Femur (tissue), 1 donor: ENCODE measurements around the gene QRFP.

Experiments
- DNase-seq: peaks from one replicate; pipeline ENCODE4 v3.0.0-alpha.2; 2017

Gene QRFP

GRCh38 chr9:130904070-130905044 is 7.7 kb upstream of the QRFP start:
- DNase-seq: no peak

- DNase-seq: no peak
These were observed 6.8 kb upstream of the QRFP start for GRCh38 chr9:130903194-130904069.

DNA sequence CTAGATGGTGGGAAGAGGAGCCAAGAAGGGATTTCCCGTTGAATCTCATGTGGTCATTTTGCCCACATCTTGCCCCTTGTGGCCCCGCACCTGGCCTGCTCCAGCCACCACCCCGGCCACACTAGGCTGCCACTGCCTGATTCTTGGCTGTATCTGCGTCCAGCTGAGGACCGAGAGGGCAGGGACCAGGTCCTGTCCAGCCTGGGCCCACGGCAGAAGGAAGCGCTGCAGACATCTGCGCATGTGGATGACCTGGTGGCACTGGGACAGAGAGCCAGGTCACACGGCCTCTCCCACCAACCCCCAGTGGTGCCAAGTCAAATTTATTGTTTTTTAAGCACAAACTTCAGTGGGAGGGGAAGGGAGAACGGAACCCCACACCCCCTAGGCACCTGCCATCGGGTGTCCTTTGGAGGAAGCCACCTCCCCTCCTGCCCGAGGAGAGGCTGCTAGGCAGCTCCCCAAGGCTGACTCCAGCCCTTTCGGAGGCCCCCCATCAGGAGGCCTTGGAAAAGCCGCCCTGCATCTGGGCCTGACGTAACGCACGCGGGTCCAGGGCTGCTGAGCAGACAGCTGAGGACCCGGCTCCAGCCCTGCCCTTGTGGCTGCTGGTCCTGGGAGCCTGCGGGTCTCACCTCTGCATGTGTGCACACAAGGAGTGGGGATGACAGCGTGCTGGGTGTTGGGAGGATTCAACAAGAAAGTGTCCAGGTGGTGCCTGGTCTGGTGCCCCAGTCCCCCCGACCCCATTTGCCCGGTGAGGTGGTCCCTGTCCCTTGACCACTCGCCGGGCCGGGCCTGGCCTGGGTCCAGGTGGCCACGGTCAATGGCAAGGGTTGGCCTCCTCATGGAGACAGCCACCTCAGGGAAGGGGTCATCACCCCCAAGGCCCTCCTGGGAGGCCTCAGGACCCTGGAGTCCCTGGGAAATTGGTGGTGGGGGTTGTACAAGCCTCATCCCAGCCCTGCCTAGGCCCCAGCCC is 5.9 kb upstream of the QRFP start:
- DNase-seq: no peak

GRCh38 chr9:130901498-130902203 is 5.0 kb upstream of the QRFP start:
- no peak for DNase-seq

- no peak for DNase-seq
These were observed 4.3 kb upstream of the QRFP start for GRCh38 chr9:130900701-130901497.

DNA sequence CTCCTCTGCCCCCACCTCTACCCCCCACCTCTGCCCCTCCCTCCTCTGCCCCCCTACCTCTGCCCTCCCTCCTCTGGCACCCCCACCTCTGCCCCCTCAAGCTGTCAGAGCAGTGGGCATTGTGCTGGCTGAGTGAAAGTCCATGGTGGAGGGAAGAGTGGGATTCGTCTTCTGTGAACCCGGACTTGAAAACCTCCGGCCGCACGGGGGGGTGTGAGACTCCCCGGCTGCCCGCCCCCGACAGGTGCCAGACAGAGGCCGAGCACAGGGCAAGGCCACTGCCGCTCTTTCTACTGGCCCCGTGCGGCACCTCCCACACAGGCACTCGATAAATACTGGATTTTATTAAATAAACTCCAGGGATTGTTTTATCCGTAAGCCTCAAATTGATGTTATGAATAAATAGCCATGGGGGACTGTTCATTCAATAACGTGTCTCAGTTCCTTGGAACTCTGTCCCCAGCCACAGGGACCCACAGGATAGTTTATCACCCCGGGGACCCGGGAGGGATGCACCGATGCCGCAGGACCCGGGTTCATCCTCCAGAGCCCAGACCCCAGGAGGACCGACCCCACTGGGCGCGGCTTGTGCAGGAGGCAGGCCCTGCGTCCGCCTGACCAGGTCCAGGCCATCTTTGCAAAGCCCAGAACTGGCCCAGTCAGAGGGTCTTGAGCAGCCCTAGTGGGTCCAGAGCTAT is 2.6 kb upstream of the QRFP start:
- DNase-seq: no peak

GRCh38 chr9:130898552-130898852 is 1.9 kb upstream of the QRFP start:
- no peak for DNase-seq

GRCh38 chr9:130897848-130898551 is 1.4 kb upstream of the QRFP start:
- no peak for DNase-seq

DNA sequence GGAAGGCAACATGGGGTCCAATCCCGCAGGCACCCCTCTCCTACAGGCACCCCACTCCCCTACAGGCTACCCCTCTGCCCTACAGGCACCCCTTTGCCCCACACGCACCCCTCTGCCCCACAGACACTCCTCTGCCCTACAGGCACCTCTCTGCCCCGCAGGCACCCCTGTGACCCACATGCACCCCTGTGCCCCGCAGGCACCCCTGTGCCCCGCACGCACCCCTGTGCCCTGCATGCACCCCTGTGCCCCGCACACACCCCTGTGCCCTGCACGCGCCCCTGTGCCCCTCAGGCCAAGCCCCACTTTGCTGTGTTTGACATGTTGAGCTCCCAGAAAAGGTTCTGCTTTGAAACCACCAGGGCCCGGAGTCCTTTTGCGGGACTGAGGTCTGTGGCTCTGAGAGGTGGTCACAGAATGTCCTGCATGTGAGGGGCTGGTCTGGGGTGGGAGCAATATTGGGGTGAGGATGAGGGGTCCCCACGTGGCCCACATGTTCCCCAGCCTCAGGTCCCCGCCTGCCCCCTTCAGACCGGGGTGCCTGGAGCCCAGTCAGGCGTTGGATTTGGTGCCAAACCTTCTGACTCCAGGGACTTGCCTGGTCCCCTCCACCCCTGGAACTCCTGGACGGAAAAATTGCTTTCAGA is 616 bp upstream of the QRFP start:
- DNase-seq: no peak

- no peak for DNase-seq
These were observed 955 bp downstream of the QRFP start for GRCh38 chr9:130895481-130896232.

DNA sequence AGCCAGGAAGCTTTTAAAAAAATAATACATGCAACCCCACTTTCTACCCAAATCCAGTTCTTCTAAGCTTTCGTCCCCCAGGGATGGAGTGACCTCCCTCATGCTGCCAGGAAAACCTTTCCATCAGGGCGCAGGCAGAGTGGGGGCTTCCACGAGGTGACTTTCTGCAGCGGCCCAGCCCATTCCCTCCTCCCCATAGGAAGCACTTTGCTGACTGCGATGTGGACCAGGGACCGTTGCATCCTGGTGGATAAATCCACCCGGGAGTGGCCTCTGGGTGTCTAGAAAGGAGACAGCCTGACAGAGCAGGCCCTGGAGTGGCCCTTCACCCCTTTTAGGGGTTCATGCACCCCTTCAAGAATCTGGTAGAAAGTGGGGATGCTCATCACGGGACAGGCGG is 1.6 kb downstream of the QRFP start:
- no peak for DNase-seq

DNA sequence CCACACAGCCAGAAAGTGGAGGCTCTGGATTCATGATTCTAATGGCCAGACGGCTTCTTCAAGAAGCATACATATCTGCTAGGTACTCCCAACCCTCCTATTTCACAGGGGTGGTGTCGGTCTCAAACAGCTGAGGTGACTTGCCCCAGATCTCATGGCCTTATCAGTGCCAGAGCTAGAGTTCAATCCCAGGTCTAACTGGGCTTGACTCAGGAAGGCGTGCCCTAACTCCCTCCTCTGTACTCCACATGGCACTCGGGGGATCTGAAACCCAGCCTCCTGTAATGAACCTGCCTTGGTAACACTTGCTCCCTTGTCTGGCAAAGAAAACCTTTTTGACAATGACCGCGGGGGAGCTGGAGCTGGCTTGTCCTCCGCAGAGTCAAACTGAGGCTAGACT is 2.1 kb downstream of the QRFP start:
- no peak for DNase-seq

- peak; percentile 63 for DNase-seq
These were observed 3.1 kb downstream of the QRFP start for GRCh38 chr9:130893341-130894101.

DNA sequence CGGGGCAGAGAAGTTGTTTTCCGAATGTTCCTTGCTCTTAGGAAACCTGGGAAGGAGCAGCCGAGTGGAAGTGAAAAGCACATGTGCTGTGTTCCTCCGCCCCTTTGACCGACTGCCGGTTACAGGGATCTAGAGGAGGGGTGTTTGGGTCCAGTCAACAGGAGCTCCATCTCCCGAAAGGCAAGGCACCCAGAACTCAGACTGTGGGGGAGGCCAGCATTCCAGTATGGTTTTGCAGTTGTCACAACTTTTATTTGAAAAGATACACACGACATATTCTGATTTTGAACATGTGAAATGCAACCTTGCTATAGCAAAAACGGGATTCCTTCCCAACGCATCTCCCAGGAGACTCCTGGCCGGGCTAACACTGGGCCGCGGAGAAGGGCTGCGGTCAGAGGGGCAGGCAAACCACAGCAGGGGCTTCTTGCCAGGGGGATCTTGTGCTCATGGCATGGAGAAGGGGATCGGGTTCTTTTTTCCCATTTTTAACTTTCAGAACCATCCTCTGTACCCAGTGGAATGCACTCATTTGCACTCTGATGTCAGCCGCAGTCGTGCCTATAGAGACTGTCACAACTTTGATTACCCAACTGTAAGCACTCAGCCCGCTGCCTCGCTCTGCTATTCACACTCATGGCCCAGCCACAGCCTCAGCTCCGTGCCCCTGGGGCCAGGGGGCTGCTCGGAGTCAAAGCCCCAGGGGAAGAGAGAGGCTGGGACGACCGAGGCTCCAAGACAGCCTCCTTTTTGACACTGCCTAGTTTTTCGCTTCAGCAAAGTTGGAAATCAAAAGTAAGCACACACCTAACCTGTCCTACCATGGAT is 3.9 kb downstream of the QRFP start:
- no peak for DNase-seq

GRCh38 chr9:130891688-130892476 is 4.7 kb downstream of the QRFP start:
- DNase-seq: no peak
